KMS-11 (cell line): ENCODE results near the gene RFESD.

Experiments used
- H2AFZ ChIP-seq: fragments of 200-600 bp; sonication (generic); 2 replicates; pipeline ENCODE4 v1.6.1; 2016; ENCODE audit warnings: antibody characterized with exemption, mixed run types, low read depth
- H3K27ac ChIP-seq: fragments of 200-600 bp; sonication (generic); 2 replicates; pipeline ENCODE4 v1.6.1; 2016; ENCODE audit warnings: mild to moderate bottlenecking, mixed run types
- H3K27me3 ChIP-seq: fragments of 200-600 bp; sonication (generic); 2 replicates; pipeline ENCODE4 v1.6.1; 2017; ENCODE audit warnings: mild to moderate bottlenecking, low read depth, mixed run types, moderate library complexity; ENCODE audit not compliant: insufficient read depth
- H3K36me3 ChIP-seq: fragments of 200-600 bp; sonication (generic); 2 replicates; pipeline ENCODE4 v1.6.1; 2017; ENCODE audit warnings: mild to moderate bottlenecking, mixed run types; ENCODE audit not compliant: insufficient read depth
- H3K4me1 ChIP-seq: fragments of 200-600 bp; sonication (generic); 2 replicates; pipeline ENCODE4 v1.6.1; 2016; ENCODE audit warnings: mild to moderate bottlenecking, low read depth, mixed run types; ENCODE audit not compliant: poor library complexity, severe bottlenecking
- H3K4me2 ChIP-seq: fragments of 200-600 bp; sonication (generic); 2 replicates; pipeline ENCODE4 v1.7.0; 2016; ENCODE audit warnings: mild to moderate bottlenecking, mixed run types
- H3K4me3 ChIP-seq: fragments of 200-600 bp; sonication (generic); IDR thresholded peaks from 2 replicates; pipeline ENCODE4 v1.6.1; 2017; ENCODE audit warnings: low read depth, low read length, mixed read lengths; ENCODE audit not compliant: insufficient read depth
- H3K79me2 ChIP-seq: fragments of 200-600 bp; sonication (generic); 2 replicates; pipeline ENCODE4 v1.6.1; 2016; ENCODE audit warnings: low read depth, mixed run types; ENCODE audit not compliant: insufficient read depth
- H3K9ac ChIP-seq: fragments of 200-600 bp; sonication (generic); 2 replicates; pipeline ENCODE4 v1.6.1; 2016; ENCODE audit warnings: mild to moderate bottlenecking, mixed run types
- H4K20me1 ChIP-seq: fragments of 200-600 bp; sonication (generic); 2 replicates; pipeline ENCODE4 v1.6.1; 2016; ENCODE audit warnings: mild to moderate bottlenecking, mixed run types; ENCODE audit not compliant: insufficient read depth
- CTCF ChIP-seq: fragments of 200-600 bp; sonication (generic); conservative IDR thresholded peaks from 2 replicates; pipeline ENCODE4 v1.6.1; 2017; ENCODE audit warnings: low read depth, mild to moderate bottlenecking, antibody characterized with exemption, low read length, moderate library complexity, mixed read lengths

The RFESD gene

GRCh38 chr5:95620030-95620869, 26.3 kb upstream of the RFESD start, which contains the start of gene GPR150:
Gene GPR150, plus strand, starts transcription at chr5:95620087. Its CDS starts 189 bp downstream, at chr5:95620276.
- Histone ChIP-seq H3K4me1 (peaks cover 23% of the 10 kb centered on the region), H3K4me2 (peak within 1 kb of the TSS; percentile 86), H3K36me3 (no peaks in the 10 kb centered on the region), H3K27me3 (no peaks in the 10 kb centered on the region; the same call in 1 of the 2 replicates), H3K27ac (peak within 1 kb of the TSS; percentile 74), H2AFZ (peak within 1 kb of the TSS; percentile 97), H4K20me1 (no peaks in the 10 kb centered on the region), H3K79me2 (no peaks in the 10 kb centered on the region), H3K9ac (peak within 1 kb of the TSS; percentile 91), H3K4me3 (no peak within 1 kb of the TSS)
- 0 out of 2 replicates have a peak, but pooled peaks have one; percentile 18 for TF ChIP-seq CTCF

GRCh38 chr5:95620870-95621838, 25.4 kb upstream of the RFESD start:
- Histone ChIP-seq H3K79me2 (no peaks in the 10 kb centered on the region), H3K27ac (peak overlapping the region; percentile 74), H3K4me3 (no peak overlapping the region), H3K27me3 (no peaks in the 10 kb centered on the region; the same call in 1 of the 2 replicates), H4K20me1 (no peaks in the 10 kb centered on the region), H3K4me2 (peak overlapping the region; percentile 58), H2AFZ (peak overlapping the region; percentile 97), H3K4me1 (peaks cover 21% of the 10 kb centered on the region), H3K9ac (peak overlapping the region; percentile 91), H3K36me3 (no peaks in the 10 kb centered on the region)
- TF ChIP-seq CTCF, result no peak

- H2AFZ ChIP-seq, result peak overlapping the region; percentile 97
- peaks cover 21% of the 10 kb centered on the region for H3K4me1 ChIP-seq
- H4K20me1 ChIP-seq, result no peaks in the 10 kb centered on the region
- H3K36me3 ChIP-seq, result no peaks in the 10 kb centered on the region
- H3K4me2 ChIP-seq, result peak overlapping the region; percentile 58
- no peak for TF ChIP-seq CTCF
- H3K79me2 ChIP-seq, result no peaks in the 10 kb centered on the region
- H3K27me3 ChIP-seq, result no peaks in the 10 kb centered on the region; the same call in 1 of the 2 replicates
- peak overlapping the region; percentile 91; the same call in 1 of the 2 replicates for H3K9ac ChIP-seq
- no peak overlapping the region for H3K4me3 ChIP-seq
- H3K27ac ChIP-seq, result peak overlapping the region; percentile 74; the same call in 1 of the 2 replicates
These were observed 24.5 kb upstream of the RFESD start for GRCh38 chr5:95621839-95622629.

GRCh38 chr5:95623706-95624105, 22.9 kb upstream of the RFESD start:
- H3K4me1 ChIP-seq, result peaks cover 21% of the 10 kb centered on the region
- H3K4me2 ChIP-seq, result no peak overlapping the region
- no peak overlapping the region for H3K27ac ChIP-seq
- no peaks in the 10 kb centered on the region for H3K36me3 ChIP-seq
- TF ChIP-seq CTCF, result no peak
- H3K9ac ChIP-seq, result no peak overlapping the region
- no peak overlapping the region for H3K4me3 ChIP-seq
- H3K27me3 ChIP-seq, result no peaks in the 10 kb centered on the region; the same call in 1 of the 2 replicates
- H3K79me2 ChIP-seq, result no peaks in the 10 kb centered on the region
- H2AFZ ChIP-seq, result no peak overlapping the region
- no peaks in the 10 kb centered on the region for H4K20me1 ChIP-seq
